OCI-LY1 (cell line): Measurements from ENCODE around the gene AHDC1.

Source experiments
- CTCF ChIP-seq: fragments of 200-600 bp; sonication (generic), shearing (Covaris generic); IDR thresholded peaks from 2 replicates; pipeline ENCODE4 v1.5.1; 2017; ENCODE audit warnings: mild to moderate bottlenecking, antibody characterized with exemption, low read length, moderate library complexity, mixed read lengths
- EZH2 ChIP-seq: fragments of 200-600 bp; sonication (generic), shearing (Covaris generic); IDR thresholded peaks from 2 replicates; pipeline ENCODE4 v1.8.0; 2017; ENCODE audit warnings: borderline replicate concordance, mixed run types, mild to moderate bottlenecking, antibody characterized with exemption, low read length, moderate library complexity, mixed read lengths

GRCh38 chr1:27560268-27561123 is 43.4 kb downstream of the AHDC1 start:
- TF ChIP-seq CTCF = no peak
- TF ChIP-seq EZH2 = no peak
